A549 (cell line): ENCODE data around the gene L3MBTL1. TPM values are rescaled to one million over a fixed set of nuclear protein-coding genes. Genes with fewer than 3 reads are reported as not detected.

Experiments used
- ATAC-seq, 2 experiments: fragments of 200-7000 bp in 1 of 2; fragments of >200 bp in 1 of 2; cut with Nextera tagmentation in 1 of 2; cut with Tn5 transposase in 1 of 2; 3 replicates each; pipeline versions ENCODE4 v1.8.0 to v1.9.1; 2018 to 2020; ENCODE audit warnings: mild to moderate bottlenecking in 1 of 2, moderate library complexity in 1 of 2
- CTCF ChIA-PET: fragments of 300-600 bp; sonication (Branson Sonifier 250); formaldehyde crosslinking; extraction: SDS; loops from one replicate; lab custom pipeline; 2021; ENCODE audit warnings: antibody characterized with exemption, inconsistent platforms; lab: Yijun Ruan, JAX
- POLR2A ChIA-PET: fragments of 350-600 bp; formaldehyde crosslinking; extraction: SDS; loops from one replicate; lab custom pipeline; 2021; ENCODE audit warnings: antibody characterized with exemption, inconsistent platforms; lab: Yijun Ruan, JAX
- DNase-seq, 2 experiments: peaks; one replicate each; pipeline versions ENCODE4 v3.0.0 to v3.0.0-alpha.2; 2011 to 2016; ENCODE audit warnings: low read depth in 1 of 2, low spot score in 1 of 2
- FAIRE-seq: peaks from 2 replicates; lab custom pipeline; 2011; peaks lifted over from hg19 to GRCh38; lab: Jason Lieb, UNC
- H3K27ac ChIP-seq, 2 experiments: fragments of >200 bp; sonication (Bioruptor Twin); formaldehyde crosslinking; 3 replicates each; pipeline ENCODE4 v1.5.1; 2016 to 2017
- H3K4me1 ChIP-seq: fragments of >200 bp; sonication (Bioruptor Twin); formaldehyde crosslinking; 3 replicates; pipeline ENCODE4 v1.6.1; 2016
- H3K4me2 ChIP-seq: fragments of >200 bp; sonication (Bioruptor Twin); formaldehyde crosslinking; 3 replicates; pipeline ENCODE4 v1.6.1; 2016
- H3K4me3 ChIP-seq: fragments of >200 bp; sonication (Bioruptor Twin); formaldehyde crosslinking; 3 replicates; pipeline ENCODE4 v1.5.1; 2016
- H3K9me3 ChIP-seq: fragments of >200 bp; sonication (Bioruptor Twin); formaldehyde crosslinking; 3 replicates; pipeline ENCODE4 v1.6.1; 2016
- BCL3 ChIP-seq: fragments of >200 bp; sonication (Bioruptor Twin); formaldehyde crosslinking; IDR thresholded peaks from 3 replicates; pipeline ENCODE4 v1.6.1; 2016
- CEBPB ChIP-seq, 2 experiments: fragments of >200 bp in 1 of 2; sonication (Bioruptor Twin) in 1 of 2; formaldehyde crosslinking in 1 of 2; IDR thresholded peaks; 2 replicates each; pipeline ENCODE4 v1.6.1; 2012 to 2016
- CTCF ChIP-seq: fragments of >200 bp; sonication (Bioruptor Twin); formaldehyde crosslinking; IDR thresholded peaks from 3 replicates; pipeline ENCODE4 v1.5.1; 2016
- E2F6 ChIP-seq: IDR thresholded peaks from 2 replicates; pipeline ENCODE4 v1.6.1; 2012; ENCODE audit warnings: low read depth, borderline replicate concordance
- FOSL2 ChIP-seq, 2 experiments: fragments of 450-650 bp in 1 of 2; fragments of >200 bp in 1 of 2; sonication (Bioruptor Twin) in 1 of 2; formaldehyde crosslinking; IDR thresholded peaks; 2 replicates each; pipeline versions ENCODE4 v1.5.0 to v1.6.1; 2016 to 2020; ENCODE audit warnings: mild to moderate bottlenecking in 1 of 2, moderate library complexity in 1 of 2
- FOXS1 ChIP-seq: fragments of 250-450 bp; sonication (Bioruptor Pico); IDR thresholded peaks from 2 replicates; pipeline ENCODE4 v1.5.0; 2020; ENCODE audit warnings: mild to moderate bottlenecking, moderate library complexity
- HDAC2 ChIP-seq: fragments of 200-600 bp; sonication (generic); IDR thresholded peaks from 2 replicates; pipeline ENCODE4 v1.6.1; 2016
- HOXB13 ChIP-seq: fragments of 250-450 bp; sonication (Bioruptor Pico); IDR thresholded peaks from 2 replicates; pipeline ENCODE4 v1.5.0; 2020; ENCODE audit warnings: low read depth, mild to moderate bottlenecking, moderate library complexity
- HOXB5 ChIP-seq: fragments of 250-450 bp; sonication (Bioruptor Pico); IDR thresholded peaks from 2 replicates; pipeline ENCODE4 v1.5.0; 2020; ENCODE audit warnings: mild to moderate bottlenecking, moderate library complexity
- JUNB ChIP-seq: fragments of >200 bp; sonication (Bioruptor Twin); formaldehyde crosslinking; IDR thresholded peaks from 2 replicates; pipeline ENCODE4 v1.6.1; 2016
- KDM1A ChIP-seq: fragments of 200-600 bp; sonication (generic); IDR thresholded peaks from 2 replicates; pipeline ENCODE4 v1.6.1; 2016; ENCODE audit warnings: low read depth, mild to moderate bottlenecking
- MAZ ChIP-seq: fragments of 150-350 bp; IDR thresholded peaks from 2 replicates; pipeline ENCODE4 v1.6.1; 2014; ENCODE audit warnings: antibody characterized with exemption, low read depth, low read length, borderline replicate concordance
- MYC ChIP-seq: IDR thresholded peaks from 2 replicates; pipeline ENCODE4 v1.6.1; 2012; ENCODE audit warnings: mild to moderate bottlenecking, inconsistent platforms, low read length, improper control_type of control experiment, borderline replicate concordance
- NFE2L2 ChIP-seq: fragments of 150-350 bp; conservative IDR thresholded peaks from 2 replicates; pipeline ENCODE4 v1.6.1; 2014; ENCODE audit warnings: low read length
- NPAS2 ChIP-seq: fragments of 250-450 bp; sonication (Bioruptor Pico); IDR thresholded peaks from 2 replicates; pipeline ENCODE4 v1.8.0; 2022; ENCODE audit warnings: mild to moderate bottlenecking, moderate library complexity, borderline replicate concordance
- NR3C1 ChIP-seq: fragments of >200 bp; sonication (Bioruptor Twin); formaldehyde crosslinking; IDR thresholded peaks from 3 replicates; pipeline ENCODE4 v1.6.1; 2017
- PBX3 ChIP-seq: IDR thresholded peaks from 2 replicates; pipeline ENCODE4 v1.6.1; 2012
- PHF8 ChIP-seq: fragments of 200-600 bp; sonication (generic); IDR thresholded peaks from 2 replicates; pipeline ENCODE4 v1.6.1; 2016; ENCODE audit warnings: low read depth, mild to moderate bottlenecking, antibody characterized with exemption, moderate library complexity, borderline replicate concordance
- RARB ChIP-seq: fragments of 250-450 bp; sonication (Bioruptor Pico); IDR thresholded peaks from 2 replicates; pipeline ENCODE4 v1.8.0; 2021; ENCODE audit warnings: mild to moderate bottlenecking, moderate library complexity
- RNF2 ChIP-seq: fragments of 200-600 bp; sonication (generic); IDR thresholded peaks from 2 replicates; pipeline ENCODE4 v1.6.1; 2016; ENCODE audit warnings: low read depth, mild to moderate bottlenecking, antibody characterized with exemption, moderate library complexity, borderline replicate concordance
- SREBF2 ChIP-seq: fragments of 450-650 bp; IDR thresholded peaks from 2 replicates; pipeline ENCODE4 v1.6.1; 2014; ENCODE audit warnings: mild to moderate bottlenecking, moderate library complexity
- TP53 ChIP-seq: fragments of 250-450 bp; sonication (Bioruptor Pico); IDR thresholded peaks from 2 replicates; pipeline ENCODE4 v1.5.0; 2021; ENCODE audit warnings: mild to moderate bottlenecking, moderate library complexity
- ZSCAN20 ChIP-seq: fragments of 250-450 bp; sonication (Bioruptor Pico); IDR thresholded peaks from 2 replicates; pipeline ENCODE4 v1.8.0; 2022; ENCODE audit warnings: mild to moderate bottlenecking, moderate library complexity
- WGBS: methylation state at CpG from one replicate; pipeline ENCODE4 v1.1.6; 2017; ENCODE audit errors: missing lambda C conversion rate; 5-methylcytosine and 5-hydroxymethylcytosine counted together
- polyA plus RNA-seq, 4 experiments: library from polyadenylated mRNA; depleted of rRNA in 3 of 4; stranded (reverse); fragments of >200 nt; fragmentation: RNase III in 1 of 4; extraction: RNeasy Plus Mini Kit Qiagen cat#74134 plus additional on column Dnase treatment in 1 of 4; gene quantifications; 2 replicates in 3 of 4; 3 replicates in 1 of 4; pipeline ENCODE4 v1.2.3, GENCODE V29; 2011 to 2017

Gene L3MBTL1
- polyA plus RNA-seq, 2 of the 4 experiments (the other 2 are of a cell fraction) = 2.5 to 3.8 TPM

- no peak overlapping the region for H3K4me2 ChIP-seq
- H3K4me3 ChIP-seq = no peak overlapping the region
- H3K9me3 ChIP-seq = no peaks in the 10 kb centered on the region
- H3K27ac ChIP-seq = 0 out of 6 replicates have a peak overlapping the region, but pooled peaks of 1 of the 2 experiments have one; percentile 37
- FAIRE-seq = no peak
- H3K4me1 ChIP-seq = peaks cover 11% of the 10 kb centered on the region; the same call in 2 of the 3 replicates
- CTCF ChIA-PET = interaction anchor here (1.3 to 6.4 kb wide), 4 partner anchors 8 to 161 kb away, joined by 3 to 55 read pairs (median 5); no protein-coding TSS in a partner anchor
- POLR2A ChIA-PET = interaction anchor here (0.6 kb wide), 1 partner anchor 79 kb away, joined by 4 read pairs; no protein-coding TSS in a partner anchor
- ATAC-seq = no peak
- TF ChIP-seq HDAC2 (no peak), KDM1A (no peak)
- DNase-seq = no peak
Measured at GRCh38 chr20:43531091-43531443, 23.6 kb downstream of the L3MBTL1 start.

- FAIRE-seq (no peak), DNase-seq (no peak), ATAC-seq (no peak)
- no peak overlapping the region for H3K4me3 ChIP-seq
- 96% methylated on average over 9 of the region's 9 CpGs for WGBS
- no peak overlapping the region for H3K4me2 ChIP-seq
- ChIA-PET CTCF (interaction anchor here (0.6 to 6.4 kb wide), 6 partner anchors 6 to 159 kb away, joined by 3 to 55 read pairs (median 4); partner anchors contain the start of gene IFT52), POLR2A (no interaction called here)
- no peaks in the 10 kb centered on the region for H3K9me3 ChIP-seq
- H3K4me1 ChIP-seq = peaks cover 11% of the 10 kb centered on the region; the same call in 2 of the 3 replicates
- TF ChIP-seq PHF8 = no peak
- H3K27ac ChIP-seq = no peak overlapping the region
Measured at GRCh38 chr20:43532416-43533055, 25.0 kb downstream of the L3MBTL1 start.

GRCh38 chr20:43533060-43533459, 25.6 kb downstream of the L3MBTL1 start:
- no peak for FAIRE-seq
- no peak for DNase-seq
- no peak overlapping the region for H3K27ac ChIP-seq
- no peaks in the 10 kb centered on the region for H3K9me3 ChIP-seq
- no peak for TF ChIP-seq RNF2
- no peak for TF ChIP-seq ZSCAN20 (CRISPR knock-in tag)
- no peak for TF ChIP-seq FOXS1 (CRISPR knock-in tag)
- no peak for TF ChIP-seq SREBF2
- no peak for TF ChIP-seq HOXB5
- no peak for TF ChIP-seq HOXB13 (CRISPR knock-in tag)
- no peak for TF ChIP-seq MYC
- no peak for TF ChIP-seq FOSL2 (IDR thresholded peaks at IDR 0.05)
- TF ChIP-seq FOSL2 (CRISPR knock-in tag; IDR thresholded peaks at IDR 0.05) = no peak
- TF ChIP-seq JUNB = no peak
- TF ChIP-seq NPAS2 (CRISPR knock-in tag) = no peak
- peaks cover 11% of the 10 kb centered on the region; the same call in 2 of the 3 replicates for H3K4me1 ChIP-seq
- ChIA-PET CTCF (interaction anchor here (0.6 to 1.3 kb wide), 3 partner anchors 15 to 159 kb away, joined by 3 to 6 read pairs (median 4); partner anchors contain the start of gene IFT52), POLR2A (no interaction called here)
- ATAC-seq = no peak
- H3K4me3 ChIP-seq = no peak overlapping the region
- no peak overlapping the region for H3K4me2 ChIP-seq

GRCh38 chr20:43534016-43534415, 26.5 kb downstream of the L3MBTL1 start:
- DNase-seq = no peak
- Histone ChIP-seq H3K27ac (no peak overlapping the region), H3K4me3 (no peak overlapping the region), H3K4me2 (no peak overlapping the region), H3K4me1 (peaks cover 11% of the 10 kb centered on the region; the same call in 2 of the 3 replicates), H3K9me3 (no peaks in the 10 kb centered on the region)
- no peak for FAIRE-seq
- POLR2A ChIA-PET = no interaction called here
- TF ChIP-seq MAZ (no peak), E2F6 (no peak), TP53 (CRISPR knock-in tag) (no peak), RARB (CRISPR knock-in tag) (no peak), NPAS2 (CRISPR knock-in tag) (no peak), JUNB (no peak), NR3C1 (no peak), PBX3 (no peak), SREBF2 (no peak), NFE2L2 (no peak), CTCF (no peak), CEBPB (IDR thresholded peaks at IDR 0.05) (no peak), BCL3 (no peak)
- no peak for ATAC-seq
- CTCF ChIA-PET = interaction anchor here (1.2 kb wide), 1 partner anchor 158 kb away, joined by 6 read pairs; no protein-coding TSS in a partner anchor
- 84% methylated on average over 7 of the region's 7 CpGs for WGBS
